Adrenal gland (tissue), 5 donors: Measurements from ENCODE around the gene EHD1.

Source experiments
- POLR2A ChIP-seq, 2 donors: fragments of 450-650 bp; IDR thresholded peaks; one replicate each; pipeline ENCODE4 v1.6.1; 2017; ENCODE audit warnings: antibody characterized with exemption in 2 of 2, mild to moderate bottlenecking in 2 of 2, moderate library complexity in 1 of 2
- TF ChIP-seq, protein P1 (sequence below), 6 experiments: fragments of 450-650 bp in 4 of 6; fragments of 200-600 bp in 2 of 6; sonication (generic) in 1 of 6; IDR thresholded peaks; 1 replicate in 5 of 6; 2 replicates in 1 of 6; pipeline versions ENCODE4 v1.5.1 to v1.8.0; 2016 to 2021; ENCODE audit warnings: antibody characterized with exemption in 6 of 6, mild to moderate bottlenecking in 2 of 6, moderate library complexity in 1 of 6
- donor health status: DM: no; HTN: no; CAD: no.

DNA sequence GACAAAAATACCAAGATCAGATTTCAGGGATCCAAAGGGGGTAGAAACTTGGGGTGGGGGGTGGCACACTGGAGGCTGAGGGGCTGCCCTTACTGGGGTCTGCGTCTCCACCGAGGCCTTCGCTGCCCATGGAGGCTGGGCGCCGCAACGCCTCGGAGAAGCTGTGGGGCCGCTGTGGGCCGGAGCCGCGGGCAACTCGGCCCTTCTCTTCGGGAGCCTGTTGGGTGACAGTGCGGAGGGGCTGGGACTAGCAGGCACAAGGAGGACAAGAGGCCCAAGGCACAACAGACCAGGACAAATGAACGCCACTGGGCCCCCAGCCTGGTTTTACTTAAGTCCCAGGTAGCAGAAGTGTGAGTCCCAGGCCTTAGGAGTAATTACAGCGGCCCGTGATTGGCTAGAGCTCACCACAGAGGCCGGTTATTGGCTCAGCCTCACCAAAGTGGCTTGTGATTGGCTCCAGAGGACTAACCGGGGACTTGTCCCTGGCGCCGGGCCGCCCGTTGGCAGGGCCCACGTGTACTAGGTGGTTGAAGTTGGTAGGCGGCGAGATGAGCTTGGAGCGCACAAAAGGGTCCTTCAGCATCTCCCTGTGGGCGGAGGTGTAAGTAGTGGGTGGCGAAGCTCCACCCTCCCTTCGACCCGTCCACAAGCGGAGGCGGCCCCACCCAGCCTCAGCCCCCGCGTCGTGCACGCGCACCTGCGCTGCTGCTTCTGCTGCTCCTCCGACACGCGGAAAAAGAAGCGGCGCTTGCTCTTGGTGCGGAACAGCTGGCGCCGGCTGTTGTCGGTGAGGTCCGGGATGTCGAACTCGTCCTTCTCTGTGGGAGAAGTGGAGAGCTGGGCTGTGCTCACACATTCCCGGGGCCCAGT, 51.6 kb downstream of the EHD1 start:
- TF ChIP-seq POLR2A (IDR thresholded peaks at IDR 0.05): no peak
- TF ChIP-seq, protein P1, sequence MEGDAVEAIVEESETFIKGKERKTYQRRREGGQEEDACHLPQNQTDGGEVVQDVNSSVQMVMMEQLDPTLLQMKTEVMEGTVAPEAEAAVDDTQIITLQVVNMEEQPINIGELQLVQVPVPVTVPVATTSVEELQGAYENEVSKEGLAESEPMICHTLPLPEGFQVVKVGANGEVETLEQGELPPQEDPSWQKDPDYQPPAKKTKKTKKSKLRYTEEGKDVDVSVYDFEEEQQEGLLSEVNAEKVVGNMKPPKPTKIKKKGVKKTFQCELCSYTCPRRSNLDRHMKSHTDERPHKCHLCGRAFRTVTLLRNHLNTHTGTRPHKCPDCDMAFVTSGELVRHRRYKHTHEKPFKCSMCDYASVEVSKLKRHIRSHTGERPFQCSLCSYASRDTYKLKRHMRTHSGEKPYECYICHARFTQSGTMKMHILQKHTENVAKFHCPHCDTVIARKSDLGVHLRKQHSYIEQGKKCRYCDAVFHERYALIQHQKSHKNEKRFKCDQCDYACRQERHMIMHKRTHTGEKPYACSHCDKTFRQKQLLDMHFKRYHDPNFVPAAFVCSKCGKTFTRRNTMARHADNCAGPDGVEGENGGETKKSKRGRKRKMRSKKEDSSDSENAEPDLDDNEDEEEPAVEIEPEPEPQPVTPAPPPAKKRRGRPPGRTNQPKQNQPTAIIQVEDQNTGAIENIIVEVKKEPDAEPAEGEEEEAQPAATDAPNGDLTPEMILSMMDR (IDR thresholded peaks at IDR 0.05): no peak
